ENCODE measurements around the gene AIRE. TPM values are rescaled to one million over a fixed set of nuclear protein-coding genes. Genes with fewer than 3 reads are reported as not detected.

AIRE gene
- total RNA-seq, 2 experiments from 2014 or later: not detected

GRCh38 chr21:44322621-44323325 is 37.1 kb downstream of the AIRE start:
- H3K36me3 Mint-ChIP-seq (ENCODE audit: low read depth): peaks cover 3% of the 10 kb centered on the region
- POLR2A ChIA-PET: no interaction called here
- H3K9me3 Mint-ChIP-seq (ENCODE audit: low read depth): no peaks in the 10 kb centered on the region
- H3K27me3 Mint-ChIP-seq: no peaks in the 10 kb centered on the region
- no peaks in the 10 kb centered on the region for H3K4me1 Mint-ChIP-seq
- CTCF ChIA-PET: no interaction called here
- ATAC-seq (no peak), DNase-seq (no peak)
- H3K27ac Mint-ChIP-seq: no peak overlapping the region
- no peak overlapping the region for H3K4me3 Mint-ChIP-seq
- intact Hi-C loops (cut with DNase I, micrococcal nuclease): loop anchor here in 1 of 2 experiments (5.0 kb wide), 1 partner anchor 40 kb away; no protein-coding TSS in a partner anchor

DNA sequence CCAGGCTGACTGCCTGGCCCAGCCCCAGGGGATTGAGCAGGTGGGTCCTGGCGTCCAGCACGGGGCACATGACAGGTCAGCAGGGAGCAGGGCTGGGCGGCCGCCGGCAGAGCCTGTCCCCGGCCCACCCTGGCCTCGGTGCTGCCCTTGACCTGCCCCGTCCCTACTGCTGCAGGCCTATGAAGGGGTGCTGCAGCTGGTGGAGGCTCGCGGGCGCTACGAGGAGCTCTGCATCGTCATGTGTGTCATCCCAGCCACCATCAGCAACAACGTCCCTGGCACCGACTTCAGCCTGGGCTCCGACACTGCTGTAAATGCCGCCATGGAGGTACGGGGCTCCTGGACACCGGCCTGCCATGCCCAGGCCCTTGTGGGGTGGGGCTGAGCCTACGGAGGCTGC is 37.9 kb downstream of the AIRE start:
- ChIA-PET POLR2A (no interaction called here), CTCF (no interaction called here)
- DNase-seq: no peak
- peaks cover 3% of the 10 kb centered on the region for H3K36me3 Mint-ChIP-seq (ENCODE audit: low read depth)
- intact Hi-C loops (cut with DNase I, micrococcal nuclease): loop anchor here in 1 of 2 experiments (5.0 kb wide), 1 partner anchor 41 kb away; no protein-coding TSS in a partner anchor
- no peak overlapping the region for H3K27ac Mint-ChIP-seq
- no peaks in the 10 kb centered on the region for H3K4me1 Mint-ChIP-seq
- ATAC-seq: no peak
- H3K27me3 Mint-ChIP-seq: no peaks in the 10 kb centered on the region
- no peak overlapping the region for H3K4me3 Mint-ChIP-seq
- no peaks in the 10 kb centered on the region for H3K9me3 Mint-ChIP-seq (ENCODE audit: low read depth)

GRCh38 chr21:44324106-44324853 is 38.6 kb downstream of the AIRE start:
- CTCF ChIA-PET: no interaction called here
- no peak overlapping the region for H3K27ac Mint-ChIP-seq
- ATAC-seq (no peak), DNase-seq (no peak)
- H3K36me3 Mint-ChIP-seq (ENCODE audit: low read depth): peaks cover 3% of the 10 kb centered on the region
- no peak overlapping the region for H3K4me3 Mint-ChIP-seq
- no peaks in the 10 kb centered on the region for H3K4me1 Mint-ChIP-seq
- intact Hi-C loops (cut with DNase I, micrococcal nuclease): loop anchor here in 1 of 2 experiments (5.0 kb wide), 1 partner anchor 42 kb away; no protein-coding TSS in a partner anchor
- H3K9me3 Mint-ChIP-seq (ENCODE audit: low read depth): no peaks in the 10 kb centered on the region
- POLR2A ChIA-PET: no interaction called here
- H3K27me3 Mint-ChIP-seq: no peaks in the 10 kb centered on the region

DNA sequence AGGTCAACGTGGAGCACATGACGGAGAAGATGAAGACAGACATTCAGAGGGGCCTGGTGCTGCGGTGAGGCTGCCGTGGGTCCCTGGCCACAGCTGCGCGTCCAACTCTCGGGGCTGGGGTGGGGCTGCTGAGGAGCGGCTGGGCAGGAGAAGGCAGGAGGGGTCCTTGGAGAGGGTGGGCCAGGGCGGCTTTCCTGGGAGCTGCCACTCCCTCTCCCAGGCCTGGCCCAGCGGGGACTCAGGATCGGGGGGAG is 39.1 kb downstream of the AIRE start:
- no peaks in the 10 kb centered on the region for H3K4me1 Mint-ChIP-seq
- no peaks in the 10 kb centered on the region for H3K27me3 Mint-ChIP-seq
- no peak for ATAC-seq
- H3K4me3 Mint-ChIP-seq: no peak overlapping the region
- POLR2A ChIA-PET: no interaction called here
- H3K36me3 Mint-ChIP-seq (ENCODE audit: low read depth): peaks cover 3% of the 10 kb centered on the region
- DNase-seq: no peak
- no peak overlapping the region for H3K27ac Mint-ChIP-seq
- no peaks in the 10 kb centered on the region for H3K9me3 Mint-ChIP-seq (ENCODE audit: low read depth)
- CTCF ChIA-PET: no interaction called here
- intact Hi-C loops (cut with DNase I, micrococcal nuclease): loop anchor here in 1 of 2 experiments (5.0 kb wide), 1 partner anchor 42 kb away; no protein-coding TSS in a partner anchor

- Mint-ChIP-seq H3K4me3 (no peak overlapping the region), H3K9me3 (ENCODE audit: low read depth) (no peaks in the 10 kb centered on the region), H3K27ac (no peak overlapping the region), H3K4me1 (no peaks in the 10 kb centered on the region), H3K36me3 (ENCODE audit: low read depth) (peaks cover 3% of the 10 kb centered on the region), H3K27me3 (no peaks in the 10 kb centered on the region)
- intact Hi-C loops (cut with DNase I, micrococcal nuclease): no loop called here
- CTCF ChIA-PET: no interaction called here
- DNase-seq (no peak), ATAC-seq (no peak)
- POLR2A ChIA-PET: no interaction called here
Measured at GRCh38 chr21:44325386-44326271, 40.0 kb downstream of the AIRE start.

- Mint-ChIP-seq H3K27ac (no peak overlapping the region), H3K4me1 (no peaks in the 10 kb centered on the region), H3K27me3 (no peaks in the 10 kb centered on the region), H3K36me3 (ENCODE audit: low read depth) (peaks cover 3% of the 10 kb centered on the region), H3K9me3 (ENCODE audit: low read depth) (no peaks in the 10 kb centered on the region), H3K4me3 (no peak overlapping the region)
- DNase-seq (no peak), ATAC-seq (no peak)
- ChIA-PET CTCF (no interaction called here), POLR2A (no interaction called here)
- intact Hi-C loops (cut with DNase I, micrococcal nuclease): no loop called here
Measured at GRCh38 chr21:44326272-44326647, 40.6 kb downstream of the AIRE start.

DNA sequence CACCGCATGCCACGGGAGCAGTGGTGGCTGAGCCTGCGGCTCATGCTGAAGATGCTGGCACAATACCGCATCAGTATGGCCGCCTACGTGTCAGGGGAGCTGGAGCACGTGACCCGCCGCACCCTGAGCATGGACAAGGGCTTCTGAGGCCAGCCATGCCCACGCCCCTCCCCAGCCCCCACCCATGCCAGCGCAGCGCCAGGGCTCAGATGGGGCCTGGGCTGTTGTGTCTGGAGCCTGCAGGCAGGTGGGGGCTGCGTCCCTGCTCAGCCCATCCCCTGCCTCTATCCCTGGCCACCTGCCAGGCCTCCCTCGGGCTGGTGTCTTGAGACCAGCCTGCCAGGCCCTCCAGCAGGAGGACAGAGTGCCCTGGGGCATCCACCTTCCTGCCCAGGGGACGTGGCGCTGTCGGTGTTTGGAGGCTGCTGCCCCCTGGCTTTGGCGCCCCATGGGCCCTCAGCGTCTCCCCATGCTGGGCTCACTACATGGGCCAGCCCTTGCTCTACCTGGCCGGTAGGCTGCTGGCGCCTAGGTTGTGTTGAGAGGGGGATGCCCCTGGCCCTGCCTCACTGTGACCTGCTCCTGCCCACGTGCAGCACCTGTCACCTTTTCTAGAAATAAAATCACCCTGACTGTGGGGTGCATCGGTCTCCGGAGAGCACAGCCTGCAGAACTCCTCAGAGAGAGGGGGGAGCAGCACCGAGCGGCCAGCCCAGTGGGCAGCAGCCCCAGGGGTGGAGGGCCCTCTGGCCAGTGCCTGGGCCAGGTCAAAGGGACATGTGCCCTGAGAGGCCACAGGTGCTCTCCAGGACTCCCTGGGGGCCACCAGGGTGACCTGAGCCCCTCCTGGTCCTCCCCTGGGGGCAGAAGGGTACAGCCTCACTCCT is 41.3 kb downstream of the AIRE start:
- POLR2A ChIA-PET: no interaction called here
- intact Hi-C loops (cut with DNase I, micrococcal nuclease): no loop called here

GRCh38 chr21:44327603-44327974 is 41.9 kb downstream of the AIRE start:
- Mint-ChIP-seq H3K9me3 (ENCODE audit: low read depth) (no peaks in the 10 kb centered on the region), H3K36me3 (ENCODE audit: low read depth) (peaks cover 3% of the 10 kb centered on the region)
- CTCF ChIA-PET: no interaction called here

More for the DNA sequence above, 41.3 kb downstream of the AIRE start:
- Mint-ChIP-seq H3K9me3 (ENCODE audit: low read depth) (no peaks in the 10 kb centered on the region), H3K27ac (no peak overlapping the region), H3K27me3 (no peaks in the 10 kb centered on the region), H3K4me1 (no peaks in the 10 kb centered on the region), H3K36me3 (ENCODE audit: low read depth) (peaks cover 3% of the 10 kb centered on the region), H3K4me3 (no peak overlapping the region)
- DNase-seq (no peak), ATAC-seq (no peak)
- CTCF ChIA-PET: no interaction called here

DNA sequence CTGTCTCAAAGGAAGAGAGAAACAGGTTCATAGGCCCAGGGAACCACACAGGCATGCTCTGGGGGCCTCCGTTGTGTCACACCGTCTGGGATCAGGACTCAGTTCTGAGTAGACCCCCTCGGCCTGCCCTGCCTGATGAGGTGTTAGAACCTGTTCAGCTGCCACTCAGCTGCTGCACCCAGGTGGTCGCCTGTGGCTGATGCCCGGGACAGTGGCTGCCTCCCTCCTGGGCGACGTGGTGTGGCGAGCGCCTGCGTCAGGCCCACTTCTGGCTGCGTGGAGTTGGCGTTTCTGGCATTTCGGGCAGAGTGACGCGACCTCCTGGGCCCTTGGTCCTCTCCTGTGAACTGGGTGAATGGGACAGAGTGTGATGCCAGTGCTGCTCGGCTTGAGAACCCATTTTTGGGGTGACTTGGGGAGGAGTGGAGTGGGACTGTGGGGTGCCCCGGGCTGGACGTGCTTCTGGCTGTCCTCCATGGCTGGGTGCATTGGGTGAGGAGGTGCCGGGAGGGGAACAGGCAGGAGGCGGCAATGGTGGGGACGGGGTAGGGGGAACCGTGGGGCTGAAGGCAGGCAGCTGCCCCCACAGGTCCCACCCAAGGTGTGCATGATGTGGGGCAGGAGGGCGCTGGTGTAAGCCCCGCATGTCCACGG is 42.7 kb downstream of the AIRE start:
- Mint-ChIP-seq H3K27me3 (no peaks in the 10 kb centered on the region), H3K4me1 (no peaks in the 10 kb centered on the region), H3K4me3 (no peak overlapping the region), H3K36me3 (ENCODE audit: low read depth) (no peaks in the 10 kb centered on the region), H3K27ac (no peak overlapping the region), H3K9me3 (ENCODE audit: low read depth) (no peaks in the 10 kb centered on the region)
- intact Hi-C loops (cut with DNase I, micrococcal nuclease): no loop called here
- DNase-seq: no peak
- ChIA-PET CTCF (no interaction called here), POLR2A (no interaction called here)
- no peak for ATAC-seq

More at GRCh38 chr21:44327603-44327974, 41.9 kb downstream of the AIRE start:
- intact Hi-C loops (cut with DNase I, micrococcal nuclease): no loop called here
- H3K4me3 Mint-ChIP-seq: no peak overlapping the region
- DNase-seq (no peak), ATAC-seq (no peak)
- POLR2A ChIA-PET: no interaction called here
- no peak overlapping the region for H3K27ac Mint-ChIP-seq
- H3K4me1 Mint-ChIP-seq: no peaks in the 10 kb centered on the region
- H3K27me3 Mint-ChIP-seq: no peaks in the 10 kb centered on the region

DNA sequence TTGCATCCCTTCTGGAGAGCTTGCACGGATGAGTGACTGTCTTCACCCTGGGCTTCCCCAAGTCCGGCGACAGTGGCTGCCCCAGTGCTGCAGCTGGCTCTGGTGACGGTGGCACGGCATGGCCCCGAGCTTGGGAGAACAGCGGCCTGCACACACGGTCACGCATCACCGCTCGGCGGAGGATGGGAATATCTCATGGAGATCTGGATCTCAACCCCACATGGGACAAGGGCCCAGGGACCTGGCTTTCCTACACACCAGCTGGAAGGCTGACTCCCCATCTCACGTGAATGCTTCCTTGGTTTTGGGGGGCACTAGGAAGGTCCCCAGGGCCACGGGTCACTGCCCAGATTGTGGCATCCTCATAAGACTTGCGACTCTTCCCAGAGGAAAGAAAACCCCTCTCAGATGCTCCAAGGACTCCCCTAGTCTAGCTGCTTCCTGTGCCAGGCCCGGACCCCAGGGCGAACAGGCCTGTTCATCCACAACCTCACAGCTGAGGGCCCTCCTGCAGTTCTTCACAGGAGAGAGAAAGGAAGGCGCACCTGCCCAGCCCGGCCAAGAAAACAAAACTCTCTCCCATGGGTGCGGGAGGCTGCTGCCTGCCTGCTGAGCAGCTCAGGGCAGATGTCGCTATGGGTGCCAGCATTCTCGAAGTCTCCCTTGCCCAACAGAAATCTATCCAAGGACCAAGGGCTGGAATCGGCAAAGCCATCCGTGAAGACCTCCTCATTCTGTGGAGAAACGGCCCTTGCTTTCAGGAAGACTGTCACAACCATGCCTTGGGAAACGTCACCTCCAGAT is 43.6 kb downstream of the AIRE start:
- H3K4me1 Mint-ChIP-seq: no peaks in the 10 kb centered on the region

More for the DNA sequence above, 43.6 kb downstream of the AIRE start:
- intact Hi-C loops (cut with DNase I, micrococcal nuclease): no loop called here
- DNase-seq: no peak
- CTCF ChIA-PET: interaction anchor here (0.7 kb wide), 1 partner anchor 515 kb away, joined by 3 read pairs; no protein-coding TSS in a partner anchor
- no peaks in the 10 kb centered on the region for H3K9me3 Mint-ChIP-seq (ENCODE audit: low read depth)
- H3K4me3 Mint-ChIP-seq: no peak overlapping the region
- ATAC-seq: no peak
- H3K27ac Mint-ChIP-seq: no peak overlapping the region
- no peaks in the 10 kb centered on the region for H3K27me3 Mint-ChIP-seq
- no peaks in the 10 kb centered on the region for H3K36me3 Mint-ChIP-seq (ENCODE audit: low read depth)
- POLR2A ChIA-PET: no interaction called here

Measured in activated CD4-positive, alpha-beta T cell treated with anti-CD3 and anti-CD28 coated beads for 36 hours (primary cell).